ENCODE data around the gene SRGAP1. TPM values are rescaled to one million over a fixed set of nuclear protein-coding genes. Genes with fewer than 3 reads are reported as not detected.

Gene SRGAP1
- total RNA-seq, 4 donors from 2014 or later, result 13.1 to 81.5 (median 22.4) TPM

- WGBS, 2 donors, result 53 to 61% methylated on average over 3 of the region's 3 CpGs
Measured at GRCh38 chr12:63941166-63941800, 96.8 kb downstream of the SRGAP1 start.

GRCh38 chr12:63941879-63942278, 97.4 kb downstream of the SRGAP1 start:
- Histone ChIP-seq H3K27me3 (no peaks in the 10 kb centered on the region), H3K36me3 (no peaks in the 10 kb centered on the region), H3K9me3 (no peaks in the 10 kb centered on the region), H3K4me1 (peaks cover 0 to 48% (median 18%) of the 10 kb centered on the region in 4 donors), H3K4me3 (no peak overlapping the region), H3K27ac (peak overlapping the region in 3 of 4 donors; percentile 18 to 53 (median 51))
- no peak for DNase-seq (ENCODE audit: low spot score in 2 of 2)
- TF ChIP-seq POLR2A (IDR thresholded peaks at IDR 0.05), result no peak
- TF ChIP-seq CTCF (IDR thresholded peaks at IDR 0.05), result no peak
- no peak for TF ChIP-seq EP300 (IDR thresholded peaks at IDR 0.05)

More at GRCh38 chr12:63941166-63941800, 96.8 kb downstream of the SRGAP1 start:
- no peak for DNase-seq (ENCODE audit: low spot score in 2 of 2)
- no peaks in the 10 kb centered on the region for H3K9me3 ChIP-seq
- H3K27ac ChIP-seq, result peak overlapping the region in 2 of 4 donors; percentile 53 to 73
- H3K4me3 ChIP-seq, result no peak overlapping the region
- H3K27me3 ChIP-seq, result no peaks in the 10 kb centered on the region
- no peak for TF ChIP-seq POLR2A (IDR thresholded peaks at IDR 0.05)
- TF ChIP-seq CTCF (IDR thresholded peaks at IDR 0.05), result no peak
- TF ChIP-seq EP300 (IDR thresholded peaks at IDR 0.05), result no peak
- H3K36me3 ChIP-seq, result no peaks in the 10 kb centered on the region
- H3K4me1 ChIP-seq, result peaks cover 0 to 48% (median 18%) of the 10 kb centered on the region in 4 donors

GRCh38 chr12:63942464-63943241, 98.2 kb downstream of the SRGAP1 start:
- 59 to 61% methylated on average over 9 of the region's 9 CpGs for WGBS, 2 donors
- Histone ChIP-seq H3K27me3 (no peaks in the 10 kb centered on the region), H3K4me1 (peaks cover 0 to 48% (median 18%) of the 10 kb centered on the region in 4 donors), H3K36me3 (no peaks in the 10 kb centered on the region), H3K9me3 (no peaks in the 10 kb centered on the region), H3K4me3 (no peak overlapping the region), H3K27ac (peak overlapping the region; percentile 18 to 53 (median 42))
- no peak for DNase-seq (ENCODE audit: low spot score in 2 of 2)
- TF ChIP-seq CTCF (IDR thresholded peaks at IDR 0.05) (no peak), POLR2A (IDR thresholded peaks at IDR 0.05) (no peak), EP300 (IDR thresholded peaks at IDR 0.05) (no peak)

GRCh38 chr12:63944034-63944579, 99.6 kb downstream of the SRGAP1 start:
- H3K36me3 ChIP-seq, result no peaks in the 10 kb centered on the region
- WGBS, 2 donors, result 60 to 98% methylated on average over 2 of the region's 2 CpGs
- H3K27me3 ChIP-seq, result no peaks in the 10 kb centered on the region
- H3K27ac ChIP-seq, result peak overlapping the region in 2 of 4 donors; percentile 44 to 55
- peaks cover 0 to 52% (median 18%) of the 10 kb centered on the region in 4 donors for H3K4me1 ChIP-seq
- no peaks in the 10 kb centered on the region for H3K9me3 ChIP-seq
- no peak for TF ChIP-seq EP300 (IDR thresholded peaks at IDR 0.05)
- no peak for TF ChIP-seq CTCF (IDR thresholded peaks at IDR 0.05)
- no peak for TF ChIP-seq POLR2A (IDR thresholded peaks at IDR 0.05)
- DNase-seq (ENCODE audit: low spot score in 2 of 2), result no peak
- no peak overlapping the region for H3K4me3 ChIP-seq
